Small intestine (tissue), 7 donors: ENCODE results near the gene AGPAT3. TPM values are rescaled to one million over a fixed set of nuclear protein-coding genes. Genes with fewer than 3 reads are reported as not detected.

Experiments used
- DNase-seq, 2 donors: peaks; one replicate each; pipeline versions ENCODE4 v3.0.0 to v3.0.0-alpha.2; 2013
- FAIRE-seq: peaks from 2 replicates; lab custom pipeline; 2012; peaks lifted over from hg19 to GRCh38; lab: Jason Lieb, UNC
- H3K27ac ChIP-seq, 3 donors: one replicate each; pipeline ENCODE4 v1.5.1; 2013; ENCODE audit warnings: low read length in 2 of 3, mild to moderate bottlenecking in 2 of 3, control low read depth in 1 of 3, inconsistent platforms in 1 of 3, low read depth in 1 of 3, moderate library complexity in 1 of 3
- H3K27me3 ChIP-seq, 3 donors: one replicate each; pipeline ENCODE4 v1.6.1; 2013; ENCODE audit warnings: low read length in 3 of 3, inconsistent platforms in 1 of 3; ENCODE audit not compliant: control insufficient read depth in 3 of 3, insufficient read depth in 3 of 3
- H3K36me3 ChIP-seq, 3 donors: one replicate each; pipeline ENCODE4 v1.6.1; 2013; ENCODE audit warnings: low read length in 3 of 3, inconsistent platforms in 1 of 3, low read depth in 1 of 3, mild to moderate bottlenecking in 1 of 3, moderate library complexity in 1 of 3; ENCODE audit not compliant: control insufficient read depth in 3 of 3, insufficient read depth in 2 of 3
- H3K4me1 ChIP-seq, 3 donors: one replicate each; pipeline ENCODE4 v1.6.1; 2013; ENCODE audit warnings: low read length in 2 of 3, inconsistent platforms in 1 of 3, low read depth in 1 of 3, mild to moderate bottlenecking in 1 of 3, moderate library complexity in 1 of 3; ENCODE audit not compliant: control insufficient read depth in 3 of 3, insufficient read depth in 2 of 3
- H3K4me3 ChIP-seq, 3 donors: one replicate each; pipeline ENCODE4 v1.5.1; 2013; ENCODE audit warnings: low read length in 3 of 3, control low read depth in 1 of 3, inconsistent platforms in 1 of 3, low read depth in 1 of 3, mild to moderate bottlenecking in 1 of 3, moderate library complexity in 1 of 3
- H3K9me3 ChIP-seq, 2 donors: one replicate each; pipeline ENCODE4 v1.6.1; 2013; ENCODE audit warnings: low read depth in 1 of 2, low read length in 1 of 2; ENCODE audit not compliant: control insufficient read depth in 2 of 2, insufficient read depth in 1 of 2
- WGBS, 3 donors: extraction: QIAGEN DNeasy Blood & Tissue Kit; methylation state at CpG; one replicate each; pipeline ENCODE4 v1.1.7; 2013; 5-methylcytosine and 5-hydroxymethylcytosine counted together
- polyA plus RNA-seq, 4 donors: library from polyadenylated mRNA; stranded (reverse) in 3 of 4; unstranded in 1 of 4; fragments of 200-250 nt in 3 of 4; fragments of 120-200 nt in 1 of 4; gene quantifications; one replicate each; pipeline versions ENCODE4 v1.2.1 to v1.2.3, GENCODE V29; 2013
- donor health status: healthy with polysubstance abuse.
- donor health status: control.
- donor health status: control.
- donor health status: Bipolar disorder and iron deficiency.
- donor health status: healthy.

Gene AGPAT3
- polyA plus RNA-seq, 4 donors, result 21.3 to 93.2 (median 42.8) TPM

- H3K36me3 ChIP-seq, result peaks cover 0 to 21% (median 4%) of the 10 kb centered on the region in 3 donors
- no peaks in the 10 kb centered on the region for H3K27me3 ChIP-seq
- H3K27ac ChIP-seq, result no peak overlapping the region
- no peak overlapping the region for H3K4me3 ChIP-seq
- WGBS, 3 donors, result 90 to 98% (median 98%) methylated on average over 6 of the region's 6 CpGs
- FAIRE-seq (no peak), DNase-seq (no peak)
- peaks cover 2 to 10% (median 8%) of the 10 kb centered on the region in 3 donors for H3K4me1 ChIP-seq
- peaks cover 0 to 3% of the 10 kb centered on the region in 2 donors for H3K9me3 ChIP-seq
These were observed 163.2 kb downstream of the AGPAT3 start for GRCh38 chr21:44028287-44028659.

DNA sequence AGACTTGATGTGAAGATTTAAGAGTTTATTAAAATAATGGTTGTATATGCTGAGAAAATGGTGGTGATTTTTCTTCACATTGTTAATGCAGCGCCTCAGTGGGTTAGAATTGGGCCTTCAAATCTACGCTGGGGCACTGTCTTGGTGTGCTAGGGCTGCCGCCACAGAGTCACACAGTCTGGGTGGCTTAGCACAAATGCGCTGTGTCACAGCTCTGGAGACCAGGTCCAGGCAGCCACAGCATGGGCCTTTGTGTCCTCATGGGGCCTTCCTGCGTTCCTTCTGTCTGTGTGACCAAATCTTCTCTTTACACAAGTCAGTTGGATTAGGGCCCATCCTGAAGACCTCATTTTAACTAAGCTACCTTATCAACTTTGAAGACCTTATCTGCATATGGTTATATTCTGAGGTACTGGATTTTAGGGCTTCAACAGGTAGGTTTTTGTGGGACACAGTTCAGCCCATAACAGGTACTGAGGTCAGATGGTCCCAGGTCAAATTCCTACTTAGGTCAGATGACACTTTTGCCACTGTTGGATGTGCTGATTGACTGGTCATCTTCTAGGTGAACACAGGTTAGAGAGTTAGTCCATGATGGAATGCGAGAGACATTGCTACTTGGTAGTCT lies 164.6 kb downstream of the AGPAT3 start:
- Histone ChIP-seq H3K27me3 (no peaks in the 10 kb centered on the region), H3K9me3 (peaks cover 0 to 3% of the 10 kb centered on the region in 2 donors), H3K36me3 (peaks cover 5 to 29% (median 10%) of the 10 kb centered on the region in 3 donors), H3K4me1 (peaks cover 0 to 8% (median 8%) of the 10 kb centered on the region in 3 donors), H3K27ac (no peak overlapping the region), H3K4me3 (no peak overlapping the region)
- WGBS, 3 donors, result 98 to 99% (median 98%) methylated on average over 6 of the region's 6 CpGs
- DNase-seq (no peak), FAIRE-seq (no peak)

- Histone ChIP-seq H3K27ac (no peak overlapping the region), H3K36me3 (peaks cover 17 to 55% (median 26%) of the 10 kb centered on the region in 3 donors), H3K4me1 (no peaks in the 10 kb centered on the region), H3K27me3 (no peaks in the 10 kb centered on the region), H3K9me3 (no peaks in the 10 kb centered on the region), H3K4me3 (no peak overlapping the region)
- 93 to 96% (median 93%) methylated on average over 4 of the region's 4 CpGs for WGBS, 3 donors
- FAIRE-seq (no peak), DNase-seq (no peak)
These were observed 170.2 kb downstream of the AGPAT3 start for GRCh38 chr21:44035244-44035643.

Other genes with a start within 250 kb of the AGPAT3 start
- under 1 TPM in 3 of 4 donors, not detected in 1; 0.22 to 0.78 (median 0.49) TPM for gene HSF2BP, start 205.7 kb upstream of the AGPAT3 start, polyA plus RNA-seq
- 10 to 100 TPM in 2 of 4 donors, 1 to 10 TPM in 2; 3.4 to 19.5 (median 7.7) TPM for gene RRP1B, start 205.7 kb upstream of the AGPAT3 start, polyA plus RNA-seq
- gene PDXK, start 146.1 kb upstream of the AGPAT3 start, polyA plus RNA-seq, result 100 to 1,000 TPM in 1 of 4 donors, 10 to 100 TPM in 3; 65.4 to 105 (median 67.6) TPM
- gene CSTB, start 88.9 kb upstream of the AGPAT3 start, polyA plus RNA-seq, result 100 to 1,000 TPM in 1 of 4 donors, 10 to 100 TPM in 3; 42.1 to 109 (median 61.5) TPM
- gene RRP1, start 75.6 kb upstream of the AGPAT3 start, polyA plus RNA-seq, result 10 to 100 TPM in 3 of 4 donors, 1 to 10 TPM in 1; 7.2 to 21.0 (median 12.5) TPM
- 10 to 100 TPM in 2 of 4 donors, 1 to 10 TPM in 2; 8.4 to 35.4 (median 11.3) TPM for gene TRAPPC10, start 147.1 kb downstream of the AGPAT3 start, polyA plus RNA-seq
- 10 to 100 TPM in 3 of 4 donors, 1 to 10 TPM in 1; 6.7 to 44.0 (median 17.7) TPM for gene PWP2, start 242.2 kb downstream of the AGPAT3 start, polyA plus RNA-seq